Measurements from ENCODE around the gene ZNF688.
A peak's percentile ranks its signal among the peaks of the same experiment; 100 is the strongest.

DNA sequence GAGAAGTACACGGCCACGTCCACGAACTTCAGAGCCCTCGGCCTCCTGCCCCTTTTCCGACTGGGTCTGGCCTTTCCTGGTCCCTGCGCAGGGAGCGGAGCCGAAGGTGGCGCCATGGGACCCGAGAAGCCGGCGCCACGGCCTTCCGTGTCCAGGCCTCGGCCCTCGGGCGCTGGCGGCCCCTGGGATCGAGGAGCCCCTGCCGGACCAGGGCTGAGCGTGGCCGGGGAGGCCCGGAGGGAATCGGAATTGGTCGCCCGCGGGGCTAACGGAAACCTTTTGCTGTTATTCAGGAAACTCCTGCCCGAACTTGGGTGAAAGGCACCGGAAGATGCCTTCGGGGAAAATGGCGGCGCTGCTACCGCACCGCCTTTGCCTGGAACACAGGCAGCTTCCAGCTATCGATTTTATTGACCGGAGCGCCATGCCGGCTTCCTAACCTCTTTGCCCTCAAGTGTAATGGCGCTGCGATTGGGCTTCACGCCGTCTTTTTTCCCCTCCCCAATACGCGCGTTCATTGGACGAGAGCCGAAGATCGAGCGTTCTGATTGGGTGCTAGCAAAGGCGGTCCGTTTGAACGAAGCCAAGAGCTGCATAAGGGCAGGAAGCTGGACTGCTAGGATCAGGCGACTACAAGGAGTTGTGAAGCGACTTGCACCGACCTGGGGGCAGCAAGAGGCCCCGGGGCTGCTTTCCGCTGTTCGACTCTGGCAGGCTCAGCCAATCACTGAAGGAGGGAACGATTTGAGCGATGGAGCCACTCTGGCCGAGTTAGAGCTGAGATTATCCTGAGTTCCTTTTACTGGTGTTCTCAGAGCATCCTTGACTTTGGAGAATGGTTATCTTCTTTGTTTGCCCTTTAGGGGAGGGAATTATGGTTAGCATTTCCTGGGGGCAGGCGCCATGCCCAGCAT is 38.7 kb upstream of the ZNF688 start, which contains the start of gene ZNF689:
- TF ChIP-seq CTCF (IDR thresholded peaks at IDR 0.05), result no peak
- peak; percentile 66 for TF ChIP-seq CHD2 (IDR thresholded peaks at IDR 0.05; ENCODE audit: low read length, partially characterized antibody)
- TF ChIP-seq, protein P1, sequence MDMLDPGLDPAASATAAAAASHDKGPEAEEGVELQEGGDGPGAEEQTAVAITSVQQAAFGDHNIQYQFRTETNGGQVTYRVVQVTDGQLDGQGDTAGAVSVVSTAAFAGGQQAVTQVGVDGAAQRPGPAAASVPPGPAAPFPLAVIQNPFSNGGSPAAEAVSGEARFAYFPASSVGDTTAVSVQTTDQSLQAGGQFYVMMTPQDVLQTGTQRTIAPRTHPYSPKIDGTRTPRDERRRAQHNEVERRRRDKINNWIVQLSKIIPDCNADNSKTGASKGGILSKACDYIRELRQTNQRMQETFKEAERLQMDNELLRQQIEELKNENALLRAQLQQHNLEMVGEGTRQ (IDR thresholded peaks at IDR 0.05), result no peak
- TF ChIP-seq EP300 (IDR thresholded peaks at IDR 0.05), result no peak
- TF ChIP-seq RAD21 (conservative IDR thresholded peaks at IDR 0.05 in 1 of 2, IDR thresholded peaks at IDR 0.05 in 1 of 2), result no peak
- TF ChIP-seq TP53 (CRISPR knock-in tag; IDR thresholded peaks at IDR 0.05), result no peak
- TF ChIP-seq CEBPB (IDR thresholded peaks at IDR 0.05), result no peak
- TF ChIP-seq PHF8 (IDR thresholded peaks at IDR 0.05; ENCODE audit: borderline replicate concordance, low read depth), result peak; percentile 94; the same call in 1 of the 2 replicates
- no peak; the same call in 1 of the 2 replicates for TF ChIP-seq FOSB (CRISPR knock-in tag; IDR thresholded peaks at IDR 0.05)
- TF ChIP-seq JUN (IDR thresholded peaks at IDR 0.05), result peak; percentile 68 to 93
- TF ChIP-seq FOXS1 (CRISPR knock-in tag; IDR thresholded peaks at IDR 0.05), result no peak
- no peak for TF ChIP-seq CBX2 (IDR thresholded peaks at IDR 0.05; ENCODE audit: borderline replicate concordance, low read depth)
